H4 (cell line): Measurements from ENCODE around the gene SMARCD2. TPM values are rescaled to one million over a fixed set of nuclear protein-coding genes. Genes with fewer than 3 reads are reported as not detected.
"Not testable (repeated sequence)": the region's sequence is repeated elsewhere in the genome, so short reads cannot be mapped to it uniquely, and the experiment has no call there.

Source experiments
- DNase-seq: peaks from one replicate; pipeline ENCODE4 v3.0.0-alpha.2; 2015; ENCODE audit warnings: low spot score
- total RNA-seq: library from RNA; depleted of rRNA; stranded (reverse); fragments of >200 nt; shearing (Covaris generic); gene quantifications from 2 replicates; pipeline ENCODE4 v1.2.3, GENCODE V29; 2014; rRNA removed

SMARCD2 gene
- 86.3 and 152 TPM in 2 replicates for total RNA-seq

DNA sequence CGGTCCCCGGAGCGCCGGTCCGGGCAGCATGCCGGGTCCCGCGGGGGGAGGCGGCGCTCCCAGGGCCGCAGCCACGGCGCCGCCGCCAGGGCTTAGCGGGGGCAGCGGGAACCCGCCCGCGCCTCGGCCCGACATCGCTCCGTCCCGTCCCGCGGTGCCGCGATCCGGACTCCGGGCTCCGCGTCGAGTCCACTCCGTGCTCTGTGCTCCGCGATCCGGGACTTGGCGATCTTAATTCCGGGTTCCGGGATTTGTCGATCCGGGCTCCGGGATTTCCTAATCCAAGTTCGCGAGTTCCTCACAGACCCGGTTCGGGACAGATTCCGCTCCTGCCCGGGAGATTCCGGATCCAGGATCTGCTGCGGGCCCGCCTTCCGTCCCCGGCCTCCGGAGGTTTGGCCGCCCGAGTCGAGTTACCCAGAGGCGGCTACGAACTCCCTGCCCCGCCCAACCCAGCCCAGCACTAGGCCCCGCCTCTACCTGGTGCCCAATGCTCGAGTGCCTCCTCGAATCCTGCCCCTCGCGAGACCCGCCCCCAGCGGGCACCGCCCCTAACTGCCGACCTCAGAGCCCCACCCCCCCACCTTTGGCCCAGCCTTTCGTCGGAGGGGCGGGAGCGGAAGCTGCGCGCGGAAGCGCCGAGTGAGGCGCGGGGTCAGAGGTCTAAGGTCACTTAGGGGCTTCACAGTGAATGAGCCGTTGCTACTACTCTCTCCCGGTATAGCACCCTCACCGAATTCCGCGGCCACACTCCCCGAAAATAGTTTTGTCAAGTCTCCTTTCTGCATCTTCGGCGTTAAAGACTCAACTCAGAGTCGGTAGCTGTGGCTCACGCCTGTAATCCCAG, at the start of gene SMARCD2:
TSS of gene SMARCD2 (minus strand) at position 146 of the 847 bp plus-strand sequence. CDS start at position 135, 11 bp downstream.
- peak; percentile 98 for DNase-seq

DNA sequence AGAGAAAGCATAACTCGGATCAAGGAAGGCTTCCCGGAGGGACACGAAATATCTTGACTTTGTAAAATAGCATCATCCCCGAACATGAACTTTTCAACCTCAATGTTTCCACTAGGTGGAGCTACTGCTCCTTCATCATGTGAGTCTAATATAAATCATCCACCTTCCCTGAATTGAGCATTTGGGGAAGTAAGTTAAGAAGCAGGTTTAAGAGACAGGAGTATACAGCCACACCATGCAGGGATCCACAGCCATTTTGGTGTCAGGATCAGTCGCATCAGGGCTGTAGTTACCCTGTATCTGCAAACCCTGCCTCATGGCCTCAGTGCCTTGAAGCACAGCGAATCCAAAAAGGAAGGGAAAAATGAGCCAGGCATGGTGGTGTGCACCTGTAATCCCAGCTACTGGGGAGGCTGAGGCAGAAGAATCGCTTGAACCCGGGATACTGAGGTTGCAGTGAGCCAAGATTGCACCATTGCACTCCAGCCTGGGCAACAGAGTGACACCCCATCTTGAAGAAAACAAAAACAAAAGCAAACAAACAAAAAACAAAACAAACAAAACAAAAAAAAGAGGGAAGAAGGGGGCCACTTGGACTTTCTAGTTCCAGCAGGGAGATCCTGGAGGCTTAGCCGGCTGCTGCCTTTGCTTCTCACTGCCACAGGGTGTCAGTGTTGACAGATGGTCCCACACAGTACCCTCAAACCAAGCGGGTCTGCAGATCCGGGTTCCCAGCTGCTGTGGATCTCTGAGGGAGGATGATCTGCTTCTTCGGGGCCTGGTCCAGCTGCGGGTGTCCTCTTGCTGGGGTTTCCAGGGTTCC, 46.8 kb upstream of the SMARCD2 start:
- peak; percentile 53 for DNase-seq

DNA sequence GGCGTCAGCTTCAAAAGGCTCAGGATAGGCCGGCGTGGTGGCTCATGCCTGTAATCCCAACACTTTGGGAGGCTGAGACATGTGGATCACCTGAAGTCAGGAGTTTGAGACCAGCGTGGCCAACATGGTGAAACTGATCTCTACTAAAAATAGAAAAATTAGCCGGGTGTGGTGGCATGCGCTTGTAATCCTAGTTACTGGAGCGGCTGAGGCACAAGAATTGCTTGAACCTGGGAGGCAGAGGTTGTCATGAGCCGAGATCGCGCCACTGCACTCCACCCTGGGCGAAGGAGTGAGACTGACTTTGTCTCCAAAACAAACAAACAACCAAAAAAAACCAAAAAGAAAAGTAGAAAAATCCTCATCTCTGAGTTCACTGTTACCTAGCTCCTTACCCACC, 42.6 kb upstream of the SMARCD2 start:
- DNase-seq = not testable (repeated sequence)

DNA sequence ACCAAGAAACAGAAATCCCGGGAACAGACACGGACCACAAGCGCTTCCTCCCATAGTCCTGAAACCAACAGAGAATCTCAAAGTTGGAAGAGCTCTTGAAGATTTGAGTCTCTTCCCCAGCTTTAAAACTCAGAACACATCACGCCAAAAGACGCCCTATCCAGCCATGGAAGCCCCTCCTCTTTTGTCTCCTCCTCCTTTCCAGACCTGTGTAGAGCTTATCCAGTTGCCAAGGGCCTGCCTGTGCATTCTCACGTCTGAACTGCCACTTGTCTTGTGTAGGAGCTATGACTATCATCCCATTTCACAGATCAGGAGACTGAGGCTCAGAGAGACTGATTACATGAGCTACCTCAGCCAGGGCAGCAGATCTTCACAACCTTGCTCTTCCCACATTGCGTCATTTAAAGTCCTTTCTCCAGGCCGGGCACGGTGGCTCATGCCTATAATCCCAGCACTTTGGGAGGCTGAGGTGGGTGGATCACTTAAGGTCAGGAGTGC, 40.2 kb upstream of the SMARCD2 start:
- not testable (repeated sequence) for DNase-seq

DNA sequence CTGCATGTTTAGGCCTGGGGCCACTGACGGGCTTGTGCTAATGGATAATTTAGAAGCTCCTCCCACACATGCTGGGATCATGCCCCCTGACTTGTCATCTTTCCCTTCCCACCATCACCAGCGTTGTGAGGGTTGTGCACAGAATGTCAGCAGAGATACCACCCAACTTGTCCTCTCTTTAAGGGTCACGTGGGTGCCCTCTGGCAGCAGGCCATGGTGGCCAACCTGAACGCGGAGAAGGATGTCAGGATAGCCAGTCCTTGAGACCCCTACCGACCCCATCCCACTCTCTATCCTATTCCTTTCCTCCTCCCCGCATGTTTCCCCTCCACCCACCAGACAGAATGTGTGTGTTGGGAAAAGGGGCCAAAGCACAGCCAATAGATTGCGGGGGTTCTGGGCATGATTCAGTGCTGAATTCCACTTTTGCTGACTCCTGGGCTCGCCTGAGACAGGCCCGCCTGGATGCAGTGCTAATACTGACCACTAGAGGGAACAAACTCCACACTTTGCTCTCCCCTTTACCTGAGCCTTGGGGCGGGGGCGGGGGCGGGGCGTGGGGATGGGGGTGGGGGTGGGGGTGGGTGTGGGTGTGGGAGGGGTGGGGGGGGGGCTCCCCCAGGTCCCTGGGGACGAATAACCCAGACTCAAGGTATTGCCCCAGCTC, 39.6 kb upstream of the SMARCD2 start, which contains the start of gene GH2:
TSS of gene GH2 (minus strand) at position 10 of the 667 bp plus-strand sequence. CDS start 143 bp downstream, outside the sequence.
- peak; percentile 44 for DNase-seq

DNA sequence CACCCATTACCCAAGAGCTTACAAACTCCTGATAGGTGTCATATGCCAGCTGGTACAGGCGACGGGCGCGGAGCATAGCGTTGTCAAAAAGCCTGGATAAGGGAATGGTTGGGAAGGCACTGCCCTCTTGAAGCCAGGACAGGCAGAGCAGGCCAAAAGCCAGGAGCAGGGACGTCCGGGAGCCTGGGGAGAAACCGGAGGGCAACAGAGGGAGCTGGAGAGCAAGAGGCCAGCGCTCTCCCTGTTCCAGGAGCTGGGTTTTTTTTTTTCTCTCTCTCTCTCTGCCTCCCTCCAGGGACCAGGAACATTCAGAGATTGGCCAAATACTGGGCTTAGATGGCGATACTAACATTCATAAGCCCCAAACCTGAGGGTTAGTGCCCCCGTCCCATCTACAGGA, 38.9 kb upstream of the SMARCD2 start:
- not testable (repeated sequence) for DNase-seq

DNA sequence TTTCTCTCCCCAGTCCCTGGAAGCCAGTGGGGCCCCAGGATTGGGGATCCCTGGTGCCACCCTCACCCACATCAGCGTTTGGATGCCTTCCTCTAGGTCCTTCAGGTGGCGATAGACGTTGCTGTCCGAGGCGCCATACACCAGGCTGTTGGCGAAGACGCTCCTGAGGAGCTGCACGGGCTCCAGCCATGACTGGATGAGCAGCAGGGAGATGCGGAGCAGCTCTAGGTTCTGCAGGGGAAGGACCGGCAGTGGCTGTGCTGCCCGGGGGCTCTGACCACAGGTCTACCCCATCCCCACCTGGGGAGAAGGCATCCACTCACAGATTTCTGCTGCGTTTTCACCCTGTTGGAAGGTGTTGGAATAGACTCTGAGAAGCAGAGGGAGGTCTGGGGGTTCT, 38.2 kb upstream of the SMARCD2 start:
- DNase-seq = no peak

DNA sequence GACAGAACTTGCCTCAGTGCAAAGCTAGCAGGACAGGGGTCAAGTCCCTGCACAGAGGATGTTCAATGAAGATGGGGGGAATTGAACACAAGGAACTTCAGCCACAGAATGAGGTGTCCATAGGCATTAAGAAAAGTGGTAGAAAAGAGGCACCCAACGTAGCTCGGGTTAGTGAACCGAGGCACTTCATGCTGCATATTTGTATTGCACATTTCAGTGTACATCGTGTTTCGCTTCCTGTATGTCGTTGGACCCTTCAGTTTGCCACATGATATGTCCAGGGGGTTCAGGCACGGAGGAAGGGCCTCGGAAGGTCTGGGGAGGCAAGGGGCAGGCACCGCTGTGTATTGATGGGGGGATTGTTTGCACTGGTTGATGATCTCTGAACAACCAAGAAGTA, 35.9 kb upstream of the SMARCD2 start:
- not testable (repeated sequence) for DNase-seq

DNA sequence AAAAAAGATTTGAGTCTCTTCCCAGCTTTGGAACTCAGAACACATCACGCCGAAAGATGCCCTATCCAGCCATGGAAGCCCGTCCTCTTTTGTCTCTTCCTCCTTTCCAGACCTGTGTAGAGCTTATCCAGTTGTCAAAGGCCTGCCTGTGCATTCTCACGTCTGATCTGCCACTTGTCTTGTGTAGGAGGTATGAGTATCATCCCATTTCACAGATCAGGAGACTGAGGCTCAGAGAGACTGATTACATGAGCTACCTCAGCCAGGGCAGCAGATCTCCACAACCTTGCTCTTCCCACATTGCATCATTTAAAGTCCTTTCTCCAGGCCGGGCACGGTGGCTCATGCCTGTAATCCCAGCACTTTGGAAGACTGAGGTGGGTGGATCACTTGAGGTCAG, 32.2 kb upstream of the SMARCD2 start:
- DNase-seq = not testable (repeated sequence)

DNA sequence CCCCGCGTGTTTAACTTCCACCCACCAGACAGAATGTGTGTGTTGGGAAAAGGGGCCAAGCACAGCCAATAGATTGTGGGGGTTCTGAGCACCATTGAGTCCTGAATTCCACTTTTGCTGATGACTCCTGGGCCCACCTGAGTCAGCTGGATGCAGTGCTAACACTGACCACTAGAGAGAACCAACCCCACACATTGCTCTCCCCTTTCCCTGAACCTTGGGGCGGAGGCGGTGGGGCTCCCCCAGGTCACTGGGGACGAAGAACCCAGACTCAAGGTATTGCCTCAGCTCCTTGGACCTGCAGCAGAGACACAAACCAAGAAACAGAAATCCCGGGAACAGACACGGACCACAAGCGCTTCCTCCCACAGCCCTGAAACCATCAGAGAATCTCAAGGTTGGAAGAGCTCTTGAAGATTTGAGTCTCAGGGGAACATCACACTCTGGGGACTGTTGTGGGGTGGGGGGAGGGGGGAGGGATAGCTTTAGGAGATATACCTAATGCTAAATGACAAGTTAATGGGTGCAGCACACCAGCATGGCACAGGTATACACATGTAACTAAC, 31.7 kb upstream of the SMARCD2 start:
- DNase-seq = not testable (repeated sequence)

DNA sequence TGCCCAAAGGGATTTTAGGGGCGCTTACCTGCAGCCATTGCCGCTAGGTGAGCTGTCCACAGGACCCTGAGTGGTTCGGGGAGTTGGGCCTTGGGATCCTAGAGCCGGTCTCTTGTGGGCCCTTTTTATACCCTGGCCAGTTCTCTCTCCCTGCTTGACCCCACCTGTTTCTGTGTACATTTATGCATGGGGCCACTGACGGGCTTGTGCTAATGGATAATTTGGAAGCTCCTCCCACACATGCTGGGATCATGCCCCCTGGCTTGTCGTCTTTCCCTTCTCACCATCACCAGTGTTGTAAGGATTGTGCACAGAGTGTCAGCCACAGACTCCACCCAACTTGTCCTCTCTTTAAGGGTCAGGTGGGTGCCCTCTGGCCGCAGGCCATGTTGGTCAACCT, 31.1 kb upstream of the SMARCD2 start, which contains the start of gene CSH2:
TSS of gene CSH2 (minus strand) at position 101 of the 400 bp plus-strand sequence. CDS start at position 38, 63 bp downstream.
- not testable (repeated sequence) for DNase-seq

DNA sequence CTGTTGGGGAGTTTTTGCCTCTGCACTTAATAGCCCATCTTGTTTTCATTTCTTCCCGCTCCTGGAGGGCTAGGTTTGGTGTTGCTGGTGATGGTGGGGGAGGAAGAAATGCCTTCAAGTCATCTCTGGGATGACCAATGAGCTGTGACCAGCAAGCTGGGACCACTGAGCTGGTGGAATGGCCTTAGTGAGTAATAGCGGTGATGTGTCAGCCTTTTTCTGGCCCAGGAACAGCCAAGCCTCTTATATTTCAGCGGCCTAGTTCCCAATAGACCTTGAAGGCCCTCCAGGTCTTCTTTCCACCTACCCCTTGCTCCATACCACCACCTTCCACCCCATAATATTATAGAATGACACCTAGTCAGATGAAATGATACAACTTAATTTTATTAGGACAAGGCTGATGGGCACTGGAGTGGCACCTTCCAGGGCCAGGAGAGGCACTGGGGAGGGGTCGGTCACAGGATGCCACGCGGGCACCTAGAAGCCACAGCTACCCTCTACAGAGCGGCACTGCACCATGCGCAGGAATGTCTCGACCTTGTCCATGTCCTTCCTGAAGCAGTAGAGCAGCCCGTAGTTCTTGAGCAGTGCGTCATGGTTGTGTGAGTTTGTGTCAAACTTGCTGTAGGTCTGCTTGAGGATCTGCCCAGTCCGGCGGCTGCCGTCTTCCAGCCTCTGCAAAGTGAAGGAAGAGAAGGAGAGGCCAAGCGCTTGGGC, 29.3 kb upstream of the SMARCD2 start:
- DNase-seq = not testable (repeated sequence)

DNA sequence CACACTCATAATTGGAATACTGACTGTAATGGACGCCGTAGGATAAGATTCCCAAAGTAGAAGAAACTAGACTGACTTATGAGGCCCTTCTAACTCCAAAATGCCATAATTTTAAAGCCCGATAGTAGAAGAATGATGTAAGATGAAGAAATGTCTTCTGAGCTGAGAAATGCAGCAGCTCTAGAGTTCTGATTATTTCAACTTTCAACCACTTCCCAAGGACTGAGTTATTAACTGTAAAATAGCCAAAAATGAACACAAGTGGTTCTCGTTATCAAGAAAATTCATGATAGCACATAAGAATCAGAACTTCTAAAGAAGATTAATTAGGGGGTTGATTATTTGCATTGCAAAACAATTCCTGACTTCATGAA, 27.8 kb upstream of the SMARCD2 start:
- not testable (repeated sequence) for DNase-seq

DNA sequence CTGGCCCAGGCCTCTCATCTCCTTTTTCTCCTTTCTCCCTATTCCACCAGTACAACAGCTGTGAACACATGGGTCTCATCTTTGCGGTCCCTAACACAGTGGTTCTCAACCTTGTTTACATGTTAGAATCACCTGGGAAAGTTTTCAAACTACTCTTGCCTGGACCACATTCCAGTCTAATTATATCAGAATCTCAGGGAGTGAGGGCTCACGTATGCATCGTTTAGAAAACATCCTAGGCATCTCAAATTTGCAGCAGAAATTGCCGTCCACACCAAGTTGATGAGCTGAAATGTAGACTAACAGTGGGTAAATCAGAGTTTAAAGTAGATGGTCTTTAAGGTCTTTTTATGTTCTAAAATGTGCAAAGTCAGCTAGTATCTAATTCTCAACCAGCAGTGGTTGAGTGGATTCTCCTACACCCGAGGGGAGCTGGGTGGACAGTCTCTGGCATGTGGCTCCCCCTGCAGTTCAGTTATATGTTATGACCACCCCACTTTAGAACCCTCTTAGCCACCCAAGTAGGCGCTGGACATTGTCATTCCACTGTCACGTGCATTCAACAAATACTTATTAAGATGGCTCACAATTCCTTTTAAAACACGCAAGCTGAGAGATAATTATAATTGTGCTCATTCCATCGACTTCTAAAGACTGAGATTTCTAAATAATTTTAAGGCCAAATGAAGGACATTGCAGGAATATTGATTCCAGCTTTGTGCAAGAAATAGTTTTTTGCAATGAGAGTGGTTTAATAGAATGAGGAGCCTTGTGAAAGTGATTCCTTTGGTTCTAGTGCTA, 27.2 kb upstream of the SMARCD2 start:
- DNase-seq = not testable (repeated sequence)

DNA sequence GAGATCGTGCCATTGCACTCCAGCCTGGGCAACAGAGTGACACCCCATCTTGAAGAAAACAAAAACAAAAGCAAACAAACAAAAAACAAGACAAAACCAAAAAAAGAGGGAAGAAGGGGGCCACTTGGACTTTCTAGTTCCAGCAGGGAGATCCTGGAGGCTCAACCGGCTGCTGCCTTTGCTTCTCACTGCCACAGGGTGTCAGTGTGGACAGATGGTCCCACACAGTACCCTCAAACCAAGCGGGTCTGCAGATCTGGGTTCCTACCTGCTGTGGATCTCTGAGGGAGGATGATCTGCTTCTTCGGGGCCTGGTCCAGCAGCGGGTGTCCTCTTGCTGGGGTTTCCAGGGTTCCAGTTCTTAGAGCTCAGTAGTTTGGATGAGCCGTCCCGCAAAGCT, 24.1 kb upstream of the SMARCD2 start:
- DNase-seq = not testable (repeated sequence)

DNA sequence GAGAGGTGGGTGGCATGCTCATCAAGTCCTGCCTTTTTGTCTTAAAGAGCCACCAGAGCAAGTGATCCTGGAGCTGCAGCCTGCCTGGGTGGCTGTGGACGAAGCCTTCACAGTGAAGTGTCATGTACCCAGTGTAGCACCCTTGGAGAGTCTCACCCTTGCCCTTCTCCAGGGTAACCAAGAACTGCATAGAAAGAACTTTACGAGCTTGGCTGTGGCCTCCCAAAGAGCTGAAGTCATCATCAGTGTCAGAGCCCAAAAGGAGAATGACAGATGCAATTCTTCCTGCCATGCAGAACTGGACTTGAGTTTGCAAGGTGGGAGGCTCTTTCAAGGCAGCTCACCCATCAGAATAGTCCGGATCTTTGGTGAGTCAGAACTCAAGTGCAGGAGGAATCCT, 16.8 kb upstream of the SMARCD2 start:
- no peak for DNase-seq

DNA sequence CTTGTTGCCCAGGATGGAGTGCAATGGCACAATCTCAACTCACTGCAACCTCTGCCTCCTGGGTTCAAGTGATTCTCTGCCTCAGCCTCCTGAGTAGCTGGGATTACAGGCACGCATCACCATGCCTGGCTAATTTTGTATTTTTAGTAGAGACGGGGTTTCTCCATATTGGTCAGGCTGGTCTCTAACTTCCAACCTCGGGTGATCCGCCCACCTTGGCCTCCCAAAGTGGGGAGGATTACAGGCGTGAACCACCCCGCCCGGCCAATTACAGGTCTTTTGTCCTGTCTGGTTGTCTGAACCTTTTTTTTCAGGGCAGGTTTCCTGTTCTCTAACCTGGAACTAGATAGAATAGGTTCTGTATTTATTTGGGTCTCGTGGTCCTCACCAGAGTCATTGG, 13.9 kb upstream of the SMARCD2 start:
- DNase-seq = not testable (repeated sequence)

DNA sequence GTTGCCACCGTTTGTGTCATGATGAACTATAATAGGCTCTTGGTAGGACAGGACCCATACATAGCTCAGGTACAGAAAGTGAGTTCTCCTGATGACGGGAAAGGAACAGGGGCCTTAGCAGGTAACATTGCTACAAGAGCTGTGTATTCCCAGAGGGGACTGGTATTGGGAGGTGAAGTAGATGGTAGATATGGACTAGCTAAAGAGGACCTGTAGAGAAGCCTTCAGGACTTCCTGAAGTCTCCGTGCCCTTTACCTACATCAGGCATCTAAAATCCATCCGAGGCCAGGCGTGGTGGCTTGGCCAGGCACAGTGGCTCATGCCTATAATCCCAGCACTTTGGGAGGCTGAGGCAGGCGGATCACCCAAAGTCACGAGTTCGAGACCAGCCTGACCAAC, 12.7 kb upstream of the SMARCD2 start:
- DNase-seq = no peak

DNA sequence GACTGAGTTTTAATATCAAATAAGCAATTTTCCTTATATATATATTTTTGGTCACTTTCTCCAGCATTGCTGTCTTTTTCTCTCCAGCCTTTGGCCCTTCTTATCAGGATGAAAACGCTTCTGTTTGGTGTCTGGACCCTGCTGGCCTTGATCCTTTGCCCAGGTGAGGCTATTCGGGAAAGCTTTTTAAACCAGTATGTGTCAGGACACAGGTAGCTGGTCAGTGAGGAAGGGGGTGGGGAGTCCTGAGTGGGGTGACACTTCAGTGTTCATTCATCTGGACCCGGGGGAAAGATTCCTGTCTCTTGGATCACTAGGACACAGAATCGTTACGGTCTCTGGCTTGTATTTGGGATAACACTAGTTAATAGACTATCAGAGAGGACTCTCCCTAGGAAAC, 12.2 kb upstream of the SMARCD2 start:
- no peak for DNase-seq

DNA sequence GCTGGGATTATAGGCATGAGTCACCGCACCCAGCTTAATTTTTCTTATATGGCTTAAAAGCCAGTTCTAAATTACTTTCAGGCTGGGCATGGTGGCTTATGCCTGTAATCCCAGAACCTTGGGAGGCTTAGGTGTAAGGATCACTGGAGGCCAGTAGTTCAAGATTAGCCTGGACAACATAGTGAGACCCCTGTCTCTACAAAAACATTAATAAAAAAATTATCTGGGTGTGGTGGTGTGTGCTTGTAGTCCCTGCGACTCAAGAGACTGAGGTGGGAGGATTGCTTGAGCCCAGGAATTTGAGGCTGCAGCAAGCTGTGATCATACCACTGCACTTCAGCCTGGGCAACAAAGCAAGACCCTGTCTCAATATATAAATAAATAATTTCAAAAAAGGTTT, 10.8 kb upstream of the SMARCD2 start:
- no peak for DNase-seq
